ENCODE data around the gene ETV3L.

GRCh38 chr1:157088607-157089006 is 11.0 kb downstream of the ETV3L start:
- TF ChIP-seq EZH2phosphoT487 (IDR thresholded peaks at IDR 0.05; ENCODE audit: insufficient read depth, low read depth), result no peak
- TF ChIP-seq EZH2 (IDR thresholded peaks at IDR 0.05; ENCODE audit: insufficient read depth, poor library complexity, severe bottlenecking), result no peak

All from GM23248 (cell line).